Gastroesophageal sphincter (tissue), 3 donors: Measurements from ENCODE around the gene YPEL3.

ENCODE experiments used
- CTCF ChIP-seq, 4 experiments: fragments of 200-600 bp in 2 of 4; fragments of 450-650 bp in 2 of 4; sonication (generic) in 1 of 4; IDR thresholded peaks; one replicate each; pipeline ENCODE4 v1.5.1; 2017 to 2019; ENCODE audit warnings: antibody characterized with exemption in 4 of 4, mild to moderate bottlenecking in 2 of 4, moderate library complexity in 2 of 4
- POLR2A ChIP-seq, 2 donors: fragments of 450-650 bp; IDR thresholded peaks; one replicate each; pipeline ENCODE4 v1.6.1; 2017; ENCODE audit warnings: antibody characterized with exemption in 2 of 2, mild to moderate bottlenecking in 2 of 2, moderate library complexity in 1 of 2
- POLR2AphosphoS5 ChIP-seq: sonication (generic); formaldehyde crosslinking; IDR thresholded peaks from one replicate; pipeline ENCODE4 v1.6.1; 2017; ENCODE audit warnings: antibody characterized with exemption

- no peak for TF ChIP-seq CTCF (IDR thresholded peaks at IDR 0.05)
- TF ChIP-seq POLR2A (IDR thresholded peaks at IDR 0.05): no peak
- no peak for TF ChIP-seq POLR2AphosphoS5
These were observed 16.5 kb downstream of the YPEL3 start for GRCh38 chr16:30079480-30079879.
